ENCODE measurements around the gene TMBIM6.
"Not testable (repeated sequence)": the region's sequence is repeated elsewhere in the genome, so short reads cannot be mapped to it uniquely, and the experiment has no call there.

Gene TMBIM6

DNA sequence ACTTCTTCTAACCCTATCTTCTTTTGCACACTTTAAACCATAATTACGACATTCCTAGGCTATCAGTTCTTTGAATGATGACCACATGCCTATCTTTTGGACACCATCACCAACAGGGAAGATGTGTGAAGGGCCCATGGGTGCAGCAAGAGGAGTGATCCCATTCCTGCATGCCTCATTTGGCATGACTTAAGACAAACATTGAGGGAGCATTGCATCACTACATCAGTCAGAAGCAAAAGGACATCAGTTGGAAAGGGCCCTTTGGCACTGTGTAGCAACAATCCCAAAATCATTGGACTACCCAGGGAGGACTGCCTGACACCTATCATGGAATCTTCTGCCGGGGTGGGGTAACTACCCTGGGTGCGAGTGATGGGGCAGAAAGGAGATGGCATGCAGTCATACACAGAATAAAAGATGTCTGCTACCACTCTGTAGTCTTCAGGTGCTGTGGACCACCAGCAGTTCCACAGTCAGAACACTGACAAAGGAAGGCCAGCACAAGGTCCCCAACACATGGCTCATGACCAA, 10.7 kb upstream of the TMBIM6 start:
- DNase-seq: no peak

GRCh38 chr12:49733219-49734017, 7.9 kb upstream of the TMBIM6 start:
- DNase-seq: no peak

- DNase-seq: not testable (repeated sequence)
These were observed 6.5 kb upstream of the TMBIM6 start for GRCh38 chr12:49734900-49735299.

DNA sequence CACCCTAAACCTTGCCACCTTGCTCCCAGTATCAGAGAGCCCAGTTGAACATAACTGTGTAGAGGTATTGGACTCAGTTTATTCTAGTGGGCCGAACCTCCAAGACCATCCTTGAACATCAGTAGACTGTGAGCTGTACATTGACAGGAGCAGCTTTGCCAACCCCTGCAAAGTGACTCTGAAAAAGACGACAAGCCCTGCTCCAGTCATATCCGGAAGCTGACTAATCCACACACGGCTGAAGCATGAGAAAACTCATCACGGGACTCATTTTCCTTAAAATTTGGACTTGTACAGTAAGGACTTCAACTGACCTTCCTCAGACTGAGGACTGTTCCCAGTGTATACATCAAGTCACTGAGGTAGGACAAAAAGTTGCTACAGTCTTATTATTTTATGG, 2.6 kb upstream of the TMBIM6 start:
- not testable (repeated sequence) for DNase-seq

DNA sequence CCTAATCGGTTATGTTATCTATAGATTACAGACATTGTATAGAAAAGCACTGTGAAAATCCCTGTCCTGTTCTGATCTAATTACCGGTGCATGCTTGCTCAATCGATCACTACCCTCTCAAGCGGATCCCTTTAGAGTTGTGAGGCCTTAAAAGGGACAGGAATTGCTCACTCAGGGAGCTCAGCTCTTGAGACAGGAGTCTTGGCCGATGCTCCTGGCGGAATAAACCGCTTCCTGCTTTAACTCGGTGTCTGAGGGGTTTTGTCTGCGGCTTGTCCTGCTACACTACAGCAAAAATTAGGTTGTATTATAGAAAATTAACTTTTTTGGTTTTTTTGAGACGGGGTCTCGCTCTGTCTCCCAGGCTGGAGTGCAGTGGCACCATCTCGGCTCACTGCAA, 1.1 kb upstream of the TMBIM6 start:
- not testable (repeated sequence) for DNase-seq

DNA sequence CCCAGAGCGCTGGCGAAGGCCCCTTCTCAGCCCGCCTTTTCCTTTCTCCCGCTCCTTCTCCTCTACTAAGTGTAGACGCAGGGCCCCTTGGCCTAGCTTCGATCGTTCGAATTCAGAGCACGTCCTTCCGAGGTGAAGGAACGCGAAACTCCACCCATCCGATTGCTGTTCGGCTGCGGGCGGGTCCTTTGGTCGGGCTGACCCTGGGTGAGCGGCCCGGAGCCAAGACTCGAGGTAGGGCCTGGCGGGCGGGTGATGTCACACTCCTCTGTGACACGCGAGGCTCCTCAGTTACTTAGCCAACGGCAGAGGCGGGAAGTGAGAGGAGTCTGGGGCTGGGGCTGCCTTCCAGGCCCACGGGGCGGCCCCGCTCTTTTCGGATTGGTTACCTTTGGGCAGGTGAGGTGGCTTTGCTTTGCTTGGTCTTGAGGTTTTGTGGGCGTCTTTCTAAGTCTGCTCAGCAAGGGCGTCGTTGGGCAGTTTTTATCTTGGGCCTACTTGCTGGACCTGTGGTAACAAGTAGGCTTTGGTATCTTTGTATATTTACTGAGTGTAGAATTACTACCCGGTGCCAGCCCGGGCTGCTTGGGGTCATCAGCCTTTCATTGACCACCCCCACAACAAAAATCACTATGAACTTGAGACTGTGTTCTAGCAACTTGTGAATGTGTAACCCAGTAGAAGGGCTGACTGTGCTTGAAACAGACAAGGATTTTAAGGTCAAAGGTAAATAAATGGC, 694 bp downstream of the TMBIM6 start:
- DNase-seq: no peak

- no peak for DNase-seq
These were observed 3.1 kb downstream of the TMBIM6 start for GRCh38 chr12:49744363-49744885.

DNA sequence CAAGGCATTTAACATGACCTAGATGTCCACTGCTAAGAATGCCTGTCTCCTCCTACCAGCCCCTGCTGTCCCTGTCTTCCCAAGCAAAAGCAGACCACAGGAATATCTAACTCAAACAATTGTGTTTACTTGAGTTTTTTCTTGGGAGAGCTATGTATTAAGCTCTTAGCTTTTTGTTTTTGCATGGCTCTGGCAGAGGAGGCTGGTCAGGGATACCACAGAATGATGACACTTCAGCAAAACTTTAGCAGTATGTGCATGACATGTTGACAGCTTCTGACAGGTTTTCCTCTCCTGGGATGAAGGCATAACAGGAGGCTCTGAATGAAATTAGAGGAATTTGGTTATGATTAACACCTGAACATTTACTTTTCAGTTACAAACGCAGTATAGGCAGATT, 6.9 kb downstream of the TMBIM6 start:
- no peak for DNase-seq

DNA sequence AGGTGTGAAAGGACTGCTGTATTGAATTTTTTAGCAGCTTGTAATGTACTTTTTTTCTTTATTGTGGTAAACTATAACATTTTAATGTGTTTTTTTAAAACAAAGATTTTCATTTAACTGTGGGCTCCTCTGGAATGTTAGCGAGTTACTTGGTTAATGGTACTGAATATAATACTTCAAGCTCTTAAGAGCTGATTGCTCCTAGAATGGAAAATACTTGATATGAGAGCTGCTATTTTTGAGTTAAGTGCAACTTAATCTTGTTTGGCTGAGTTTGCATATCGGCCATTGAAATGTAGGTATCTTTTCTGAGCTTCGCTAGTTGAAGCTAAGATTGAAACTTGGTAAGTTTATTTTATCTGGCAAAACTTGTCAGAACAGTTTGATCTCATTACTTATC, 7.4 kb downstream of the TMBIM6 start:
- no peak for DNase-seq

GRCh38 chr12:49750027-49750995, 9.0 kb downstream of the TMBIM6 start:
- no peak for DNase-seq

DNA sequence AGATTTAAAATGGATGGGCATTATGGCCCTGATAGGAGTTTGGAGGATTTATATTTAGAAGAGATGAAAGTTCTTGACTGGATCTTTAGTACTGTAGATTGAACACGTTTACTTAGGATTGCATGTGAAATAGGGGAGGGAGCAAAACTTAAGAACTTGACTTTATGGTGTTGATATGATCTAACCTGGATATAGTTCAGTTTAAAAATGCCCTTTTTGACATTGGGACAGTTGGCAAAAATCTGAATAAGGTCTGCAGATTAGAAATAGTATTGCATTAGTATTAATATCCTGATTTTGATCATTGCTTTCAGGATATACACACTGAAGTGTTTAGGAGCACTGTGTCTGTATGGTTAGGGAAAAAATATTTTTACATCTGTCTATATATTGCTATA, 9.6 kb downstream of the TMBIM6 start:
- DNase-seq: no peak

DNA sequence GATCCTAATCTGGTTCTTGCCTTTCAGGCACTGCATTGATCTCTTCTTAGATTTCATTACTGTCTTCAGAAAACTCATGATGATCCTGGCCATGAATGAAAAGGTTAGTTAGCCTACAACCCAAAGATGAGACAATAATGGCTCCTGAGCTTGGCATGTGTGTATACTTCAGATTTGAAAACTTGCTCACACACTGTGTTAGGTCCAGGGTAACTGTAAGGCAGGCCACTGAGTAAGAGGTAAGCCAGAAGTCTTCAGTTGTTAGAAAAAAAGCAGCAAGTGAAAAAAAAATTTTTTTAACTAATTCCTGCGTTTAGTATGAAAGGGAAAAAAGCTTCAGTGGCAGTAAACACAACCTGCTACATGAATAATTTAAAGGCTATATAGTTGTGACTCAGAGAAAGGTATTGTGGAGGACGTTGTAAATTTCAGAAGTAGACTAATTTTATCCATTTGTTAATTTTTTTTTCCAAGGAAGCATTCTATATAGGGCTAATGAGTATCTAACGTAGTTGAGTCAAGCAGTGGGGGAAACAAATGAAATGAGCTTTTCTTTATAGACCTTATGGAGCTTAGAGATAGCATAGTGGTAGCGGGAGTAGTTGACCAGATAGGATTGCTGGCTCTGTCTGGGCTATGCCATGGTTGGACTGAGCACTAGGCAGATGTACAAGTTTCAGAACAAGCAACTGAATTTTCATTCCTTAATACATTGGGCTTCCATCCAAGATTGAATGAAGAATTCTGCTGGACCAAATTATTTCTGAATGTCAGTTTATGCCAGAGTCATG, 20.5 kb downstream of the TMBIM6 start:
- no peak for DNase-seq

GRCh38 chr12:49762468-49762847, 21.1 kb downstream of the TMBIM6 start:
- no peak for DNase-seq

DNA sequence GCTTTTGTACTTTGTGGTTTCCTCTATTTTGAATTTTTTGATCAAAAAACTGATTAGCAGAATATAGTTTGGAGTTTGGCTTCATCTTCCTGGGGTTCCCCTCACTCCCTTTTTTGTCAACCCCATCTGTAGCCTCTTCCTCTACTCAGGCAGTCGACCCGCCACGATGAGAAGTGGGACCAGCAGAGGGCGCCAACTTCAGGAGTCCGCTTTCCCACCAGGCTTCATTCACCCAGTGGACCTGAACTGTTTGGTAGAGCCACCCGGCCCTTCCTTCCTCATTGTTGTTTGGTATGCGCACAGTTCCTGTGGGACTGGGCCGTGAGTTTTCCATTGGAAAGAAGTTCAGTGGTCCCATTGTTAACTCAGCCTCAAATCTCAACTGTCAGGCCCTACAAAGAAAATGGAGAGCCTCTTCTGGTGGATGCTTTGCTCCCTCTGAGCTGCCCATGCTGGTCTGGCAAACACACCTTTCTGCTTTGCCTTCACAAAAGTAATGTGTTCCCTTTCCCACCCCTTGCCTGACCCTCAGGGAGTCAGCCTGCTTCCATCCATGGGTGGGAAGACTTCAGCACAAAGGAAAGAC, 21.7 kb downstream of the TMBIM6 start:
- no peak for DNase-seq

GRCh38 chr12:49764126-49764525, 22.8 kb downstream of the TMBIM6 start:
- DNase-seq: no peak

DNA sequence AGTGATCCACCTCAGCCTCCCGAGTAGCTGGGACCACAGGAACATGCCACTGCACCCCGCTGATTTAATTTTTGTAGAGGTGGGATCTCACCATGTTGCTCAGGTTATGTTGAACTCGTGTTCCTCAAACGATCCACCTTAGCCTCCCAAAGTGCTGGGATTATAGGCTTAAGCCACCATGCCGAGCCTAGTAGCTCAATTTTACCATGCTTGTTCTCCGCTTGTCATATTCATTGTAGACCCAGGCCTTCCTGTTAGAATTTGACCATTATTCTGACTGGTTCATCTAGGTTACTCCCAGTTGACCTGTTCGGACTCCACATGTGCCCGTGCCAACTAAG, 24.7 kb downstream of the TMBIM6 start:
- no peak for DNase-seq

- DNase-seq: no peak
These were observed 26.0 kb downstream of the TMBIM6 start for GRCh38 chr12:49767333-49767732.

DNA sequence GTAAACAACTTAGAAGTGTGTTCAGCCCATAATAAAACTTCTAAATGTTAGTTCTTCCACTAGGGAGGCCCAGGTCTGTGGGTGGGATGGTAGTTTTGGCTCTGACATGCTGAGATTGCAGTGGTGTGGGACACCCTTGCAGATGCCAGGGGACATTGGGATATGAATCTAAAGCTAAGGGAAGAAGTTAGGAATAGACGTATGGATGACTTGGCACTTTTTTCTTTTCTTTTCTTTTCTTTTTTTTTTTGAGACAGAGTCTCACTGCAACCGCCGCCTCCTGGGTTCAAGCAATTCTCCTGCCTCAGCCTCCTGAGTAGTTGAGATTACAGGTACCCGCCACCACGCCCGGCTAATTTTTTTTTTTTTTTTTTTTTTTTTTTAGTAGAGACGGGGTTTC, 31.7 kb downstream of the TMBIM6 start:
- DNase-seq: not testable (repeated sequence)

- DNase-seq: no peak
These were observed 35.1 kb downstream of the TMBIM6 start for GRCh38 chr12:49776413-49776812.

GRCh38 chr12:49776858-49777257, 35.5 kb downstream of the TMBIM6 start:
- DNase-seq: no peak

- no peak for DNase-seq
These were observed 36.0 kb downstream of the TMBIM6 start for GRCh38 chr12:49777341-49777740.
